ENCODE data around the gene MAPK14. TPM values are rescaled to one million over a fixed set of nuclear protein-coding genes. Genes with fewer than 3 reads are reported as not detected.
A peak's percentile ranks its signal among the peaks of the same experiment; 100 is the strongest.
"Not testable (repeated sequence)": the region's sequence is repeated elsewhere in the genome, so short reads cannot be mapped to it uniquely, and the experiment has no call there.

Gene MAPK14
- total RNA-seq, 2 experiments from 2014 or later = 39.1 to 44.0 TPM

GRCh38 chr6:36023996-36024795 is 3.4 kb upstream of the MAPK14 start, which contains the start of gene SLC26A8:
SLC26A8 (minus strand) TSS chr6:36024641; CDS start chr6:36019707, 4,934 bp downstream.
- no peak for ATAC-seq
- peaks cover 5% of the 10 kb centered on the region for H3K36me3 Mint-ChIP-seq (ENCODE audit: low read depth)

GRCh38 chr6:36025260-36025931 is 2.2 kb upstream of the MAPK14 start:
- Mint-ChIP-seq H3K4me3 (no peak overlapping the region), H3K4me1 (peaks cover 21% of the 10 kb centered on the region), H3K36me3 (ENCODE audit: low read depth) (peaks cover 5% of the 10 kb centered on the region), H3K27me3 (peaks cover 19% of the 10 kb centered on the region), H3K9me3 (ENCODE audit: low read depth) (no peaks in the 10 kb centered on the region), H3K27ac (no peak overlapping the region)
- DNase-seq (no peak), ATAC-seq (no peak)
- ChIA-PET POLR2A (interaction anchor here (0.7 kb wide), 1 partner anchor 479 kb away, joined by 6 read pairs; no protein-coding TSS in a partner anchor), CTCF (interaction anchor here (0.6 to 8.8 kb wide), 8 partner anchors 10 to 279 kb away, joined by 3 to 183 read pairs (median 4); no protein-coding TSS in a partner anchor)
- intact Hi-C loops (cut with DNase I, micrococcal nuclease) = loop anchor here (5.0 kb wide), 2 partner anchors 337 to 652 kb away; partner anchors contain the start of gene CDKN1A (in 1 of the 2)

More at GRCh38 chr6:36023996-36024795, 3.4 kb upstream of the MAPK14 start, which contains the start of gene SLC26A8:
- ChIA-PET POLR2A (no interaction called here), CTCF (interaction anchor here (8.8 kb wide), 1 partner anchor 73 kb away, joined by 183 read pairs; no protein-coding TSS in a partner anchor)
- intact Hi-C loops (cut with DNase I, micrococcal nuclease) = no loop called here
- H3K4me3 Mint-ChIP-seq = no peak within 1 kb of the TSS
- DNase-seq = peak; percentile 18
- no peak within 1 kb of the TSS for H3K27ac Mint-ChIP-seq
- no peaks in the 10 kb centered on the region for H3K9me3 Mint-ChIP-seq (ENCODE audit: low read depth)
- peaks cover 14% of the 10 kb centered on the region for H3K4me1 Mint-ChIP-seq
- H3K27me3 Mint-ChIP-seq = peaks cover 19% of the 10 kb centered on the region

GRCh38 chr6:36025932-36026327 is 1.7 kb upstream of the MAPK14 start:
- H3K4me1 Mint-ChIP-seq = peaks cover 26% of the 10 kb centered on the region
- H3K27me3 Mint-ChIP-seq = peaks cover 19% of the 10 kb centered on the region
- no peak overlapping the region for H3K4me3 Mint-ChIP-seq
- H3K9me3 Mint-ChIP-seq (ENCODE audit: low read depth) = no peaks in the 10 kb centered on the region
- intact Hi-C loops (cut with DNase I, micrococcal nuclease) = loop anchor here (2.0 to 5.0 kb wide), 6 partner anchors 105 to 651 kb away; partner anchors contain the start of genes CDKN1A (in 1 of the 2), KCTD20 (in 1 of the 2), PXT1 (in 1 of the 2) and RPL10A (in 1 of the 2)
- CTCF ChIA-PET = interaction anchor here (0.8 to 8.8 kb wide), 12 partner anchors 9 to 278 kb away, joined by 3 to 183 read pairs (median 3); no protein-coding TSS in a partner anchor
- peak overlapping the region; percentile 35 for H3K27ac Mint-ChIP-seq
- POLR2A ChIA-PET = interaction anchor here (0.7 kb wide), 1 partner anchor 478 kb away, joined by 6 read pairs; no protein-coding TSS in a partner anchor
- peaks cover 5% of the 10 kb centered on the region for H3K36me3 Mint-ChIP-seq (ENCODE audit: low read depth)
- DNase-seq = no peak
- ATAC-seq = no peak

GRCh38 chr6:36028088-36028876 is 674 bp downstream of the MAPK14 start:
- peak; percentile 21 for ATAC-seq
- Mint-ChIP-seq H3K4me1 (peaks cover 43% of the 10 kb centered on the region), H3K4me3 (peak overlapping the region; percentile 98), H3K27me3 (peaks cover 16% of the 10 kb centered on the region), H3K27ac (peak overlapping the region; percentile 98), H3K9me3 (ENCODE audit: low read depth) (no peaks in the 10 kb centered on the region), H3K36me3 (ENCODE audit: low read depth) (peaks cover 10% of the 10 kb centered on the region)
- ChIA-PET CTCF (interaction anchor here (0.6 to 8.8 kb wide), 32 partner anchors 9 to 1479 kb away, joined by 3 to 183 read pairs (median 3); no protein-coding TSS in a partner anchor), POLR2A (interaction anchor here (0.6 to 2.5 kb wide), 4 partner anchors 66 to 103 kb away, joined by 8 to 18 read pairs (median 10); no protein-coding TSS in a partner anchor)
- intact Hi-C loops (cut with DNase I, micrococcal nuclease) = loop anchor here (2.0 to 5.0 kb wide), 3 partner anchors 334 to 649 kb away; partner anchors contain the start of genes CDKN1A (in 1 of the 2) and STK38 (in 1 of the 2)
- peak; percentile 67 for DNase-seq

- intact Hi-C loops (cut with DNase I, micrococcal nuclease) = loop anchor here (2.0 to 5.0 kb wide), 3 partner anchors 333 to 648 kb away; partner anchors contain the start of genes CDKN1A (in 1 of the 2) and STK38 (in 1 of the 2)
- DNase-seq (peak; percentile 89), ATAC-seq (peak; percentile 57)
- H3K4me3 Mint-ChIP-seq = peak overlapping the region; percentile 98
- H3K4me1 Mint-ChIP-seq = peaks cover 48% of the 10 kb centered on the region
- ChIA-PET CTCF (interaction anchor here (0.6 to 8.8 kb wide), 22 partner anchors 10 to 1480 kb away, joined by 3 to 183 read pairs (median 4); no protein-coding TSS in a partner anchor), POLR2A (interaction anchor here (1.5 to 2.5 kb wide), 4 partner anchors 18 to 103 kb away, joined by 3 to 18 read pairs (median 10); no protein-coding TSS in a partner anchor)
- H3K27me3 Mint-ChIP-seq = peaks cover 12% of the 10 kb centered on the region
- H3K9me3 Mint-ChIP-seq (ENCODE audit: low read depth) = no peaks in the 10 kb centered on the region
- peak overlapping the region; percentile 98 for H3K27ac Mint-ChIP-seq
- H3K36me3 Mint-ChIP-seq (ENCODE audit: low read depth) = peaks cover 10% of the 10 kb centered on the region
Measured at GRCh38 chr6:36028877-36029324, 1.3 kb downstream of the MAPK14 start.

- Mint-ChIP-seq H3K36me3 (ENCODE audit: low read depth) (peaks cover 10% of the 10 kb centered on the region), H3K27me3 (peaks cover 9% of the 10 kb centered on the region), H3K27ac (peak overlapping the region; percentile 98), H3K4me1 (peaks cover 51% of the 10 kb centered on the region), H3K4me3 (peak overlapping the region; percentile 98), H3K9me3 (ENCODE audit: low read depth) (no peaks in the 10 kb centered on the region)
- ATAC-seq = no peak
- ChIA-PET POLR2A (interaction anchor here (1.5 to 2.5 kb wide), 3 partner anchors 17 to 92 kb away, joined by 3 to 13 read pairs (median 8); no protein-coding TSS in a partner anchor), CTCF (interaction anchor here (0.9 to 8.8 kb wide), 15 partner anchors 9 to 170 kb away, joined by 3 to 183 read pairs (median 4); no protein-coding TSS in a partner anchor)
- no peak for DNase-seq
- intact Hi-C loops (cut with DNase I, micrococcal nuclease) = loop anchor here (2.0 to 5.0 kb wide), 3 partner anchors 333 to 648 kb away; partner anchors contain the start of genes CDKN1A (in 1 of the 2) and STK38 (in 1 of the 2)
Measured at GRCh38 chr6:36029464-36029863, 1.9 kb downstream of the MAPK14 start.

- no peak overlapping the region for H3K27ac Mint-ChIP-seq
- CTCF ChIA-PET = interaction anchor here (0.6 to 2.0 kb wide), 3 partner anchors 63 to 116 kb away, joined by 3 to 14 read pairs (median 4); no protein-coding TSS in a partner anchor
- peaks cover 59% of the 10 kb centered on the region for H3K4me1 Mint-ChIP-seq
- no peaks in the 10 kb centered on the region for H3K27me3 Mint-ChIP-seq
- POLR2A ChIA-PET = no interaction called here
- H3K36me3 Mint-ChIP-seq (ENCODE audit: low read depth) = peaks cover 16% of the 10 kb centered on the region
- no peak for DNase-seq
- intact Hi-C loops (cut with DNase I, micrococcal nuclease) = no loop called here
- no peaks in the 10 kb centered on the region for H3K9me3 Mint-ChIP-seq (ENCODE audit: low read depth)
- H3K4me3 Mint-ChIP-seq = no peak overlapping the region
- ATAC-seq = no peak
Measured at GRCh38 chr6:36032261-36032660, 4.7 kb downstream of the MAPK14 start.

GRCh38 chr6:36033144-36033543 is 5.5 kb downstream of the MAPK14 start:
- H3K27ac Mint-ChIP-seq; H3K4me3 Mint-ChIP-seq; H3K9me3 Mint-ChIP-seq (ENCODE audit: low read depth); DNase-seq; ATAC-seq; H3K27me3 Mint-ChIP-seq; intact Hi-C loops (cut with DNase I, micrococcal nuclease): not testable (repeated sequence)
- ChIA-PET POLR2A (interaction anchor here (1.2 kb wide), 1 partner anchor 87 kb away, joined by 3 read pairs; no protein-coding TSS in a partner anchor), CTCF (interaction anchor here (0.6 to 2.0 kb wide), 5 partner anchors 14 to 115 kb away, joined by 3 to 14 read pairs (median 3); no protein-coding TSS in a partner anchor)
- H3K4me1 Mint-ChIP-seq = peaks cover 66% of the 10 kb centered on the region
- peaks cover 16% of the 10 kb centered on the region for H3K36me3 Mint-ChIP-seq (ENCODE audit: low read depth)

- Mint-ChIP-seq H3K27me3 (no peaks in the 10 kb centered on the region), H3K4me1 (peaks cover 73% of the 10 kb centered on the region), H3K4me3 (no peak overlapping the region), H3K36me3 (ENCODE audit: low read depth) (peaks cover 13% of the 10 kb centered on the region), H3K27ac (peak overlapping the region; percentile 10), H3K9me3 (ENCODE audit: low read depth) (no peaks in the 10 kb centered on the region)
- DNase-seq = peak; percentile 75
- POLR2A ChIA-PET = interaction anchor here (0.6 to 1.2 kb wide), 4 partner anchors 37 to 86 kb away, joined by 3 to 9 read pairs (median 3); no protein-coding TSS in a partner anchor
- ATAC-seq = peak; percentile 90
- CTCF ChIA-PET = interaction anchor here (1.0 to 2.0 kb wide), 4 partner anchors 13 to 62 kb away, joined by 3 to 14 read pairs (median 4); no protein-coding TSS in a partner anchor
- intact Hi-C loops (cut with DNase I, micrococcal nuclease) = no loop called here
Measured at GRCh38 chr6:36033935-36034334, 6.3 kb downstream of the MAPK14 start.

Measured in activated CD4-positive, alpha-beta T cell treated with anti-CD3 and anti-CD28 coated beads for 36 hours (primary cell).